Keratinocyte (primary cell): Measurements from ENCODE around the gene RRP1.

Experiments used
- CTCF ChIP-seq, 3 experiments: IDR thresholded peaks in 1 of 3; conservative IDR thresholded peaks in 1 of 3; optimal IDR thresholded peaks in 1 of 3; 2 replicates in 2 of 3; 3 replicates in 1 of 3; pipeline versions ENCODE3 to v1.5.1; 2011; ENCODE audit warnings: low read length in 3 of 3, mild to moderate bottlenecking in 3 of 3, moderate library complexity in 2 of 3, control low read depth in 1 of 3, inconsistent platforms in 1 of 3; ENCODE audit not compliant: insufficient read depth in 2 of 3; ENCODE audit errors: extremely low read depth in 1 of 3
- EZH2 ChIP-seq: IDR thresholded peaks from one replicate; pipeline ENCODE4 v1.6.1; 2012; ENCODE audit warnings: inconsistent platforms, mild to moderate bottlenecking, low read length, moderate library complexity

GRCh38 chr21:43851593-43851992 lies 62.2 kb downstream of the RRP1 start:
- TF ChIP-seq CTCF (optimal IDR thresholded peaks at IDR 0.05 in 1 of 3, IDR thresholded peaks at IDR 0.05 in 1 of 3, conservative IDR thresholded peaks at IDR 0.05 in 1 of 3; ENCODE audit: extremely low read depth in 1 of 3, insufficient read depth in 2 of 3, low read length in 3 of 3): no peak
- TF ChIP-seq EZH2: no peak
